Mesodermal cell (in vitro differentiated cells): ENCODE results near the gene TBL1X.

Experiments used
- H3K27ac ChIP-seq: 2 replicates; pipeline ENCODE4 v1.7.0; 2013; ENCODE audit warnings: mild to moderate bottlenecking, low read depth, low read length, moderate library complexity; ENCODE audit not compliant: severe bottlenecking
- H3K36me3 ChIP-seq: 2 replicates; pipeline ENCODE4 v1.7.1; 2013; ENCODE audit warnings: mild to moderate bottlenecking, low read length, moderate library complexity; ENCODE audit not compliant: control insufficient read depth, insufficient read depth
- H3K4me1 ChIP-seq: one replicate; pipeline ENCODE4 v1.7.1; 2013; ENCODE audit warnings: mild to moderate bottlenecking, low read length; ENCODE audit not compliant: insufficient read depth, control insufficient read depth, poor library complexity, severe bottlenecking
- H3K4me3 ChIP-seq: 2 replicates; pipeline ENCODE4 v1.7.0; 2013; ENCODE audit warnings: low read length, control low read depth, mild to moderate bottlenecking; ENCODE audit not compliant: insufficient read depth, poor library complexity, severe bottlenecking; ENCODE audit errors: extremely low read depth
- H3K9me3 ChIP-seq: 2 replicates; pipeline ENCODE4 v1.7.1; 2013; ENCODE audit warnings: mild to moderate bottlenecking, low read length, moderate library complexity; ENCODE audit not compliant: control insufficient read depth
- WGBS, 2 experiments: methylation state at CpG; one replicate each; pipeline ENCODE4 v1.1.5; 2013; ENCODE audit warnings: missing lambda C conversion rate in 2 of 2; ENCODE audit not compliant: insufficient coverage in 2 of 2; 5-methylcytosine and 5-hydroxymethylcytosine counted together

Gene TBL1X

DNA sequence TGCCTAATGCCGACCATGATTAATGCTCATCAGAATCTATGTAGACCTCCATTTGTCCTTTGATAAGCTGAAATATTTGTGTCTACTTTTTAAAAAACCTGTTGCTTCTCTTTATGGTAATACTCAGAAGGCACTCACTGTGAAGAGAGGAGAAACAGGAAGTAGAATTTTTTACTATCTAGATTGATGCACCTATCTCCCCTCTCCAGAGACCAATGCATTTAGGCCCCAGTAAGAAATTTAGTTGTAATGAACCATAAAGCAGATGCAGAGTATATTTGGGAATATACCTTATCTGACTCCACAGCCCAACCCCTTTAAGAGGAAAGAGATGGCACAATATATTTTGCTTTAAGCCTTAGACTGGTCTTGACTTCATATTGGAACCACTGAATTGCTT is 11.1 kb downstream of the TBL1X start:
- Histone ChIP-seq H3K9me3 (no peaks in the 10 kb centered on the region), H3K4me1 (peaks cover 7% of the 10 kb centered on the region), H3K4me3 (no peak overlapping the region), H3K27ac (no peak overlapping the region), H3K36me3 (peaks cover 6% of the 10 kb centered on the region)
- no CpG with 5 or more reads among the region's 1 CpG for WGBS, 2 experiments

DNA sequence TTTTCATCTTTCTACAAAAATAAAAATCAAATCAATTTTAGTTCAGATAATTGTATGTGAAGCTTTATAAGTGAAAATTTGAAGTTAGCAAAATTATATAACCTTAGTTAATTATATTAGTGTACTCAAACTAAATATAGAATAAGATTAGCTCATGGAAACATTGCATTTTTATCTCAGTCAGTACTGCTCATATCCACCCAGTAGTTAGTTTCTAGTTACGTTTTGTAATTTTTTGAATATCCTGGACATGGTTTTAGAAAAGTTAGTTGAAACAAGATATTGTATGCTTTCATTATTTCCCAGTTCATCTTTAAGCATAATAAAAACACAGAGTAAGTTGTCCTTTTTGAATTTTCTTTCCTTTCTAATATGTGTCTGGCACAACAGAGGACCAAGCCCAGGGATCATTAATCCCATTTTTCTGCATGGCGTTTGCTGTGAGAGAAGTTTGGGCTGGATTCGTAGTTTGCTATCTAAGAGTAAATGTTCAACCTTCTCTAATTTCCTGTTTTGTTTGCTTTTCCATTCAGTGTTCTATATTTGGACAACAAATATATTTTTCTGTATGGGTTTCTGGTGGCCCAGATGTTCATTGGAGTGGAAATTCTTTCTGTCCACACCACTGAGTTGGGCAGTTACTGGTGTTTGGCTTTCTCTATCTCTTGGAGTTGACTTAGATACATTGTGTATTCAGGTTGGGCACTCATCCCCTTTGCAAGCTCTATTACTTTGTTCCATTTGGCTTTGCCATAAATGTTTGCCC is 12.1 kb downstream of the TBL1X start:
- peaks cover 3% of the 10 kb centered on the region for H3K36me3 ChIP-seq

DNA sequence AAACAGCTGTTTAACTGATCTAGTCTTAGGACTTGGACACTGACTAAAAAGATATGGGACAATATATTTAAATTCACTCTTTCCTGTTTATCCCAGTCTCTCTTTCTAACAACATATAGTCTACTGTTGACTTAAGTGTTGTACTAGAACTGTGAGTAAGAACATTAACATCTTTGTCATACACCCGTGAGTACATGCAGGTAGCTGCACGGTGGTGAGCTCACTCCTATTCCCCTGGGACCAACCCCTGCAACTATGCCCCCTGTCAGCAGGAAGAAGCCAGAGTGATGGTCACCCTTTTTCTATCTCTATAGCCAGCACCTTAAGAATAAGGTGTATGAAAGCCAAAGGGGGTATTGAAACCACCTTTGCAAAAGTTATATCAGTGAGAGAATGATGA is 17.6 kb downstream of the TBL1X start:
- peaks cover 7% of the 10 kb centered on the region for H3K36me3 ChIP-seq
- WGBS, 2 experiments = no CpG with 5 or more reads among the region's 2 CpGs
- no peak overlapping the region for H3K27ac ChIP-seq
- H3K4me1 ChIP-seq = peaks cover 3% of the 10 kb centered on the region
- no peak overlapping the region for H3K4me3 ChIP-seq
- H3K9me3 ChIP-seq = no peaks in the 10 kb centered on the region

More for the DNA sequence above, 12.1 kb downstream of the TBL1X start:
- Histone ChIP-seq H3K4me3 (no peak overlapping the region), H3K9me3 (no peaks in the 10 kb centered on the region), H3K4me1 (peaks cover 3% of the 10 kb centered on the region), H3K27ac (no peak overlapping the region)
- WGBS, 2 experiments = no CpG with 5 or more reads among the region's 3 CpGs

DNA sequence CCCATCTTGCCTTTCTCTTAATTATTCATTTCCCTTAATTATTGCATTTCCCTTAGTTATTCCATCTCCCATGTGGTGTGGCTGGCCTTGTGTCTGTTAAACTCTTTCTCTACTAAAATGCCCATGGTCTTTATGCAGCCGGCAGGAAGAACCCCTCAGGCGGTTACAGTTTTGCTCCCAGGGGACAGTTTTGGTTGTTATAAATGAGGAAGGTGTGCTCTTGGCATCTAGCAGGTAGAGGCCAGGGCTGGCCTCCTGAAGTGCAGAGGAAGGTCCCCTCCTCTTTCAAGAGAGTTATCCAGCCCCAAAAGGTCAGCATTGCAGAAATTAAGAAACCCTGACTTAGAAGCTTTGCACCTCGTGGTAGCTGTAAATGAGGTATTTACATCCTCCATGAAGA is 18.0 kb downstream of the TBL1X start:
- WGBS, 2 experiments = no CpG with 5 or more reads among the region's 3 CpGs
- no peaks in the 10 kb centered on the region for H3K9me3 ChIP-seq
- no peak overlapping the region for H3K27ac ChIP-seq
- peaks cover 7% of the 10 kb centered on the region for H3K36me3 ChIP-seq
- no peak overlapping the region for H3K4me3 ChIP-seq
- H3K4me1 ChIP-seq = peaks cover 3% of the 10 kb centered on the region

DNA sequence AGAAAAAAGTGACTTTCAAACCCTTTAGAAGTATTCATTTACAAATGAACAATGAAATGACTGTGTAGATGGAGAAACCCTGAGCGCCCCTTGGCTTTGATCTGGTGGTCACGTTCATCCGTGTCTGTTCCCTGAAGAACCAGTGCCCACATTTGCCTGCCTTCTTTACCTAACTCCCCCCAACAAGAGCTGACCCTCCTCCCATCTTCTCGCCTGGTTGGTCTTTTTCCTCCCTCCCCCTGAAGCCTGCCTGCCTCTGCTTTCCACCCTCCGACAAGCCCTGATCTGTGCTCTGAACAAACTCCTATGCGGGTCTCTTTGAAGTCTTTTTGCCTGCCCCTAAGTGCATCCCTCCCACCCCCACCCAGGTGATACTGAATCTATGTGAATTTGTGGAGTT is 18.5 kb downstream of the TBL1X start:
- Histone ChIP-seq H3K9me3 (peaks cover 5% of the 10 kb centered on the region), H3K36me3 (peaks cover 7% of the 10 kb centered on the region), H3K27ac (no peak overlapping the region), H3K4me3 (no peak overlapping the region), H3K4me1 (peaks cover 3% of the 10 kb centered on the region)
- WGBS, 2 experiments = no CpG with 5 or more reads among the region's 6 CpGs

DNA sequence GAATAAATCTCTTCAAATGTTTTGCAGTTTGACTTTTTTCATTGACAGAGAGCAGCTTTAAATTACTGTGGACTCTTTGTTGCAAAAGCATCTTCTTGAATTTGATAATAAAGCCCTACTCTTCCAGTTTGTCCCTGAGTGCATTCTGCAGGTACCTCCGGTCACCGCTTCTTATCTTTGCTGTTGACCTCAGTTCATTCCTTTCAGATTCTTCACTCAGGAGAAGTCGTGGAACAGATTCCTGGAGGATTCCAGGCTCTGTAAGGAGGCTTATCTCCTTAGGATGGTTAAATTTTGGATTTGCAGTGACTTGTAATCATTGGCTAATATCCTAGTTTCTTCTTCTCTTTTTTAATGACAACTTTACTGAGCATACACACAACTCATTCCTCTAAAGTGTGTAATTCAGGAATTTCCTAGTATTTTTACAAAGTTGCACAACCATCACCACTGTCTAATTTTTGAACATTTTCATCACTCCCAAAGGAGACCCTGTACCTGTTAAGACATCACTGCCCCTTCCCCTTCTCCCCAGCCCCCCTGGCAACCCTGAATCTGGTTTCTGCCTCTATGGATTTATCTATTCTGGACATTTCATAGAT is 22.0 kb downstream of the TBL1X start:
- no CpG with 5 or more reads among the region's 3 CpGs for WGBS, 2 experiments
- no peak overlapping the region for H3K4me3 ChIP-seq
- H3K4me1 ChIP-seq = peaks cover 3% of the 10 kb centered on the region
- no peak overlapping the region for H3K27ac ChIP-seq
- peaks cover 6% of the 10 kb centered on the region for H3K9me3 ChIP-seq
- H3K36me3 ChIP-seq = peaks cover 8% of the 10 kb centered on the region

DNA sequence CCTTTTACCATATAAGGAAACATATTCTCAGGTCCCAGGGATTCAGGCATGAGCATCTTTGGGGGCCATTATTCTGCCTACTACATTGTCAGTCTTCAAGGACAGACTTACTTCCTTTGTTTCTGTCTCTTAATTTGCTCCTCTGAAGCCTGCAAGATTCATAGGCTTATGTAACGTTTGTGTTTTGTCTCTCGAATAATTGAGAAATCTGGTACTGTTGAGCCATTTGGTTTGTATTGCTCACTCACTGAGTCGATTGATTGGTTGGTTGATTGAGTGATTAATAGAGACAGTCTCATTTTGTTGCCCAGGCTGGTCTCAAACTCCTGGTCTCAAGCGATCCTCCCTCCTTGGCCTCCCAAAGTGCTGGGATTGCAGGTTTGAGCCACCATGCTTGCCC is 23.7 kb downstream of the TBL1X start:
- Histone ChIP-seq H3K27ac (no peak overlapping the region), H3K4me1 (peaks cover 7% of the 10 kb centered on the region), H3K4me3 (no peak overlapping the region), H3K9me3 (peaks cover 6% of the 10 kb centered on the region), H3K36me3 (peaks cover 4% of the 10 kb centered on the region)
- WGBS, 2 experiments = 62 to 100% methylated on average over 1 to 3 of the region's 4 CpGs

DNA sequence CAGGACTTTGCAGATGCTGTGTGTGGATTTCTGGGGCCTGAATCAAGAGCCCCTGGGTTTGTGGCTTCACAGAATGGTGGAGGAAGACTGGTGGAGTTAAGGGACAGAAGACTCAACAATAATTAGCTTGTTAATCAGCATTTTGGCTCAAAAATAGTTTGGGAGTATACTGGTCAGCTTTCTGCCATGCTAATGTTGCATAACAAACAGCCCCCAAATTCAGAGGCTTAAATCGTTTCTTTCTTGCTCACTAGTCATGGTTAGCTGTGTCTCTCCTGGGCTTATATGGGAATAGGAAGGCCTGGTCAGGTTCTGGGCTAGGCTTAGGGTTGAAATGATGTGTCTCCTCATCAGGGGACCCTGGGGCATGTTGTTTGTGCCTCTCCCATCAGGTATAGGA is 24.4 kb downstream of the TBL1X start:
- Histone ChIP-seq H3K9me3 (peaks cover 6% of the 10 kb centered on the region), H3K4me3 (no peak overlapping the region), H3K4me1 (peaks cover 7% of the 10 kb centered on the region), H3K27ac (no peak overlapping the region), H3K36me3 (peaks cover 4% of the 10 kb centered on the region)
- no CpG with 5 or more reads among the region's 1 CpG for WGBS, 2 experiments

DNA sequence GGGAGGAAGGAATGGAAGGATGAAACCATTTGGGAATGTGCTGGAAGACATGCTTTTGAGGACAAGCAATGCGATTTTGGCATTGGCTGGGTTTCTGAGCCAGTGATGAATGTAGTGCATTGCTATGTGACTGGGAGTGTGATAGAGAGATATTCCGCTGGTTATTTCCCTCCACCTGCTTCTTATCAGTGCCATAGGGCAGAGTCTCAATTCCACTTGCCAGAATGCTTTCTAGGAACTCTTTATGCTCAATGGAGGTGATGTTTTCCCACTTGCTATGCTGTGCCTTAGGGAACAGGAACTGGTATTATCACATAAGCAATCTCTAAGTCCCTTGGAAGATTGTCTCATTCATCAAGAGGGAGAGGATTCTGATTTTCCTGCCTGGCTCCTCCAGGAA is 28.0 kb downstream of the TBL1X start:
- WGBS, 2 experiments = 57% methylated on average over 1 of the region's 2 CpGs; no CpG with 5 or more reads in 1 of the 2 experiments
- Histone ChIP-seq H3K4me3 (no peak overlapping the region), H3K27ac (no peak overlapping the region), H3K36me3 (peaks cover 13% of the 10 kb centered on the region), H3K4me1 (peaks cover 10% of the 10 kb centered on the region), H3K9me3 (peaks cover 5% of the 10 kb centered on the region)

DNA sequence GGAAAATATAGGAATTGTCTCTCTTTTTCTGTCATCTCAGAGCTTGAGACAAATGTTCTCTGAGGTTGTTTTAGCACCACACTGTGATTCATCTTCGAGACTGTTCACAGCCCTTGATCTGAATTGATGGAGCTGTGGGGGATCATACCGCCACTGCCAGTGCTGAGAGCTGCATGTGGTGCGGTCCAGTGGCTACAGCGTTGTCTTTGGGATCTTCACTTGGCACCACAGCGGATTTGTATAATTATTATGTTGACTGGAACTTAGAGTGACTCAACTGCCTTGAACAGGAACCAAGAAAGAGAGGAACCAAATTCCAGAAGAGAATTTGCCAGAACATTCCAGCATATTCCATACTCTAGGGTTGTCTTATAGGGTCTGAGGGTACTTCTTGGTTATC is 29.1 kb downstream of the TBL1X start:
- WGBS, 2 experiments = 93% methylated on average over 3 of the region's 5 CpGs; no CpG with 5 or more reads in 1 of the 2 experiments

DNA sequence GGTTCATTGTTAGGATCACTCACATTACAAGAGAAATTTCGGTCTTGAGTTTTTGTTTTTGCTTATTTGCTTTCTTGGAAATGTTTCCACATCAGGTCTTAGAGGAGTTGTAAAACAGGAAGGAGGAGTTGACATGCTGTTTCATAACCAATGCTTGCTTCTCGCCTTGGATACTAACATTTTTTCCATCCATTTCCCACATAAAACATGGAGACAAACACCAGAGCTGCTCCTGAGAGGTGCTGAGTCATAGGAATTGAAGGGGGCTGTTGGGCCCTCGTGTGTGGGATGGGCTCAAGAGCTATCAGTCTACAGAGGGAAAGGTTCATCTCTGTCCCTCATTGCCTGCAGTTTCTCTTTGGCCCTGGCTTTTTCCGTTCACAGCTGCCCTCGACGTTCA is 29.9 kb downstream of the TBL1X start:
- peaks cover 10% of the 10 kb centered on the region for H3K4me1 ChIP-seq
- WGBS, 2 experiments = 93% methylated on average over 3 of the region's 6 CpGs; no CpG with 5 or more reads in 1 of the 2 experiments
- H3K4me3 ChIP-seq = no peak overlapping the region

More for the DNA sequence above, 29.1 kb downstream of the TBL1X start:
- H3K36me3 ChIP-seq = peaks cover 12% of the 10 kb centered on the region
- peaks cover 10% of the 10 kb centered on the region for H3K4me1 ChIP-seq
- H3K9me3 ChIP-seq = no peaks in the 10 kb centered on the region
- no peak overlapping the region for H3K27ac ChIP-seq
- no peak overlapping the region for H3K4me3 ChIP-seq

More for the DNA sequence above, 29.9 kb downstream of the TBL1X start:
- no peaks in the 10 kb centered on the region for H3K9me3 ChIP-seq
- H3K27ac ChIP-seq = peak overlapping the region; percentile 6
- peaks cover 9% of the 10 kb centered on the region for H3K36me3 ChIP-seq
